ENCODE measurements around the gene ERICH2.

The ERICH2 gene

DNA sequence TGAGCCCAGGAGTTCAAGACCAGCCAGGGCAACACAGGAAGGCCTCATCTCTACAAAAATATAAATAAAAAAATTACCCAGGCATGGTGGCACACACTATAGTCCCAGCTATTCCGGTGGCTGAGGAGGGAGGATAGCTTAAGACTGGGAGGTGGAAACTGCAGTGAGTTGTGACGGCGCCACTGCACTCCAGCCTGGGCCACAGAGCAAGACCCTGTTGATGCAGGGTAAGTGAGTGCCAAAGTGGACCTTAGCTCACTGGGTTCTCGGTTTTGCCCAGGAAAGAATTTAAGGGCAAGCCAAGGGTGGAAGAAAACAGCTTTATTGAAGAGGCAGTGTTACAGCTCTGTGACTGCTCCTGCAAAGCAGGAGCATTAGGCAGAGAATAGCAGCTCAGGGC, 6.9 kb upstream of the ERICH2 start:
- no peak for DNase-seq (ENCODE audit: low read depth)

DNA sequence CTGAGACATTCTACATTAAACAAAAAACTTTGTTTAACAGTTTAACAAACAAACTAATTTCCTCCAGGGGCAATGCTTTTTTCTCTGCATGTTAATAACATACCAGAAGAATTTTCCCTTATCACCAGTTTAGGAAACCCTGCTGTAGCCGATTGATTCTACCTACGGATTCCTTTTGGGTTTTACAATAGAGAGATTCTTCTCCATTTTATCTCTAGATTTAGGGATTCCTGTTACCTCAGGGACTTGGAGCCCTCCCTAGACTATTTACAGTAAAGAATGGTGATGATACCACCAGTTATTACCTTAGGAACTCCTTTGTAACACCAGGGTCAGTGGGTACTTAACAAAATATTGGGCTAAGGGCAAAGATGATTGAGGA, 5.3 kb upstream of the ERICH2 start:
- no peak for DNase-seq (ENCODE audit: low read depth)

DNA sequence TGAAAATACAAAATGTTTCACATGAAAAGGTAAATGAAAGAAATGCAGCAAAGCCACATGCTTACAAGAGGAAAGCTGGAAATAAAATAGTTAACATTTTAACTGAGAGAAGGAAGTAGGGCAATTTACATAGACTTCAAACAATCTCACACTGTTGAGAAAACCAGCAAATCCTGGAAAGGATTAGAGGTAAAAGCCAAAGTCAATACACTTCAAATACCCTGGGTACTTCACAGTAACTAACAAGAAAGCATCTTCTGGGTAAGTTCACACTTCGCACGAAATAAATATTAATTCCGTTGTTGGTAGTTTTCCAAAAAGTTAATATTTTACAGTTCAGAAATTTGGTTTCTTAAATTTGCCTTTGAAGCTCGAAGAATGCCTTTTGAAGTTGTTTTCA, 3.5 kb upstream of the ERICH2 start:
- DNase-seq (ENCODE audit: low read depth): no peak

DNA sequence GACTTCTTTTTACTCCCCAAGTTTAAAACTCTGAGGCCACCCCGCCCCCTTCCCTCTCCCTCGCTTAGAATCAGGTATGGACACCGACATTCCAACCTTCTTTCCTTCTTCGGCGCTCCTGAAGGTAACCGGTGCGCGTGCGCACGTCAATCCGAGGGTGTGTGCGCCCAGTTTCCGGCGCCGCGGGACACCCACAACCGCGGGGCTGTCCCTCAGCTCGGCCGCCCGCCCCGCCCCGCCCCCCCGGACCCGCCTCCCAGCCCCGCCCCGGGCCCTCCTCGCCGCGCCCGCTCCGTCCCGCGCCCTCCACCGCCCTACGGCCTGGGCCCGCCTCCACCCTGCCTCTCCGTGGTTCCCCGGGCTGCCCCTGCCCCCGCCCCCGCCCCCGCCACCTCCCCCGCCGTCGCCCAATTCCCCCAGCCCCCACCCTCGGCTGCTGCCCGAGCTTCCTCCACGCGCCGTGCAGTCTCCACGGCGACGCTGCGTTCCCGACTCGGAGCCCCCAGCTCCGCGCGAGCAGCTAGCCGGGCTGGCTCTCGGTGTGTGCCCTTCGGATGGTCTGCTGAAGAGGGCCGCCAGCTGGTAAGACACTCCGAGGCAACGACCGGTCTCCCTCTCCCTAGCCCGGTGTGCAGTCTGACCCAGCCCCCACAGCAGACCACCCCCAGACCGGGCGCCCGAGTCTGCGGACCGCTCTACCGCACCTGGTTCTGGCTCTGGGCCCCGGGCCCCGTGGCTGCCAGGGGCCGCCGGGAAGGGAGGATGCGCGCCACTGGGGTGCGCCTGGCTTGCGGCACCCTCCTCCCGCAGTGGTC, 635 bp downstream of the ERICH2 start:
- DNase-seq (ENCODE audit: low read depth): no peak

GRCh38 chr2:170771421-170771937, 1.3 kb downstream of the ERICH2 start:
- DNase-seq (ENCODE audit: low read depth): no peak

DNA sequence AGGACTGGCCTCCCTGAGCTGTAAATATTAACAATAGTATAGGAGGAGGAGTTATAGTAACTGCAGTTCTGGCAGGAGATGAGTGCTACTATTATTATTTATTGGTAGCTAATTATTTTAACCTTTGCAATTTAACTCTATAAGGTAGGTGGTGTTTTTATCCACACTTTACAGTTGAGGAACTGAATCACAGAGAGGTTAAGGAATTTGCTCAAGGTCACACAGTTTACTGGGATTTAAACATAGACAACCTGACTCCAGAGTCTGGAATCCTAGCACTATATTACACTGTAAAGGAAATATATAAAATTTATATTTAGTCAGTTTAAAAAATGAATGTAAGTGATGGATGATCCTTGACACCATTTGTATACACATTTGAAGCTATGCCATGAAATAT, 2.1 kb downstream of the ERICH2 start:
- no peak for DNase-seq (ENCODE audit: low read depth)

- DNase-seq (ENCODE audit: low read depth): no peak
Measured at GRCh38 chr2:170774074-170774473, 3.9 kb downstream of the ERICH2 start.

DNA sequence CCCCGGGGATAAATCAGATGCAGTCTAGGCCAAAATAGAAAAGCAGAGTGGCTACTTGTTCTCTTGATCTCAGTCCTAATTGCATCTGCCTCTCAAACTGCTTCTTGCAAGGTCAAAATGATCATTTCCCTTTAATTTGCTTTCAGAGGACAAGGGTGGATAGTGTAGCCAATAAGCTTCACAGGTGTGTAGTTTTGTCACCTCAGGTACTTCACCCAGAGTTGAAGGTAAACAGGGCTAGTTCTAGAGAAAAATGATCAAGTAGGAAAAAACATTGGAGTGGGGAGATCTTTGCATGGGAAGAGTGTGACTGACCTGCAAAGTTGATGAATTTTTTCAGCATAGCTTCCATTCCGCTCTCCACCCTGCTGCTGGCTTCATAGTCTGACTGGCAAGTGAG, 8.7 kb downstream of the ERICH2 start:
- no peak for DNase-seq (ENCODE audit: low read depth)

DNA sequence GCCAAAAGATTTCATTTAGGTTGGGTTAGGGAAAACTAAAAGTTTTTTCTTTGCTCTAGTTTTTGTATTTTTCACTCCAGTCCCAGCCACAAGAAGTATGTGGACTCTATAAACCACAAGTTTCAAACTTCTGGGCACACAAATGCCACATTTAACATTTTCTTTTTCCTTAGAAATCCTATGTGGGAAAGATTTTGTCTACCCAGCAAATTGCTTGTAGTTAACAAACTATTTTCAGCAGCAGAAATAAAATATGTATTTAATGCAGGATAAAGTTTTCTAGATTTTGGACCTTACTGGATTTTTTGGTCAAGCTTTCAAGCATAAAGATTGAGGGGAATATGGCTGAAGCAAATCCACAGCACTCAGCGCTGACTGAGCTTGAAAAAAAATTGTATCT, 9.1 kb downstream of the ERICH2 start:
- no peak for DNase-seq (ENCODE audit: low read depth)

- DNase-seq (ENCODE audit: low read depth): no peak
Measured at GRCh38 chr2:170782673-170783072, 12.5 kb downstream of the ERICH2 start.

DNA sequence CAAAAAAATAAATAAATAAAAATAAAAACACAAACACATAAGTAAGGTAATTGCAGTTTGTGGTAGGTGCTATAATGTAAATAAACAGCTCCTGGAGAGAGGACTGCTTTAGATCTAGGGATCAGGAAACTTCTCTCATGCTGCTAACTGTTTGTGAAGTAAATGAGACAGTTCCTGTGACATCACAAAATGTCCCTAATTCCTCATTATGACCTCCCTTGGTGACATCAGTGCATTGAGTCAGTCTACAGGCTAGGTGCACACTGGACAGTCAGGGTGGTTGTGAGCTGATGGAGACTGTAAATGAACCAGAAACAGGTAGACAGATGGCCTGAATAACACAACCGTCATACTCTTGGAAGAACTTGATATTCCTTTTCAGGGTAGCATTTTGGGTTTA, 13.4 kb downstream of the ERICH2 start:
- no peak for DNase-seq (ENCODE audit: low read depth)

- DNase-seq (ENCODE audit: low read depth): no peak
Measured at GRCh38 chr2:170798996-170799395, 28.8 kb downstream of the ERICH2 start.

- no peak for DNase-seq (ENCODE audit: low read depth)
Measured at GRCh38 chr2:170806548-170806947, 36.4 kb downstream of the ERICH2 start.

GRCh38 chr2:170812710-170813600, 42.8 kb downstream of the ERICH2 start:
- DNase-seq (ENCODE audit: low read depth): peak; percentile 60

- DNase-seq (ENCODE audit: low read depth): no peak
Measured at GRCh38 chr2:170813611-170814532, 43.7 kb downstream of the ERICH2 start.

- no peak for DNase-seq (ENCODE audit: low read depth)
Measured at GRCh38 chr2:170814533-170815230, 44.5 kb downstream of the ERICH2 start.

- no peak for DNase-seq (ENCODE audit: low read depth)
Measured at GRCh38 chr2:170815311-170815710, 45.1 kb downstream of the ERICH2 start.

- no peak for DNase-seq (ENCODE audit: low read depth)
Measured at GRCh38 chr2:170815746-170816503, 45.7 kb downstream of the ERICH2 start.

- DNase-seq (ENCODE audit: low read depth): no peak
Measured at GRCh38 chr2:170816504-170817092, 46.4 kb downstream of the ERICH2 start, which contains the start of gene GAD1. GAD1 (plus strand) TSS chr2:170816887; CDS start chr2:170818592, 1,705 bp downstream.

Data from non-pigmented ciliary epithelial cell (primary cell).